Measurements from ENCODE around the gene KCNIP4. TPM values are rescaled to one million over a fixed set of nuclear protein-coding genes. Genes with fewer than 3 reads are reported as not detected.

Gene KCNIP4
- total and polyA plus RNA-seq, 7 donors: 0.03 TPM; not detected in 6

GRCh38 chr4:21474195-21474594 is 474.4 kb downstream of the KCNIP4 start:
- TF ChIP-seq CTCF (IDR thresholded peaks at IDR 0.05): no peak
- intact Hi-C loops (cut with DNase I): no loop called here
- no peaks in the 10 kb centered on the region for H3K9me3 ChIP-seq
- H3K27ac ChIP-seq: no peak overlapping the region
- WGBS, 3 donors: 60 to 78% (median 60%) methylated on average over 3 of the region's 3 CpGs
- no peak overlapping the region for H3K4me3 ChIP-seq
- no peak for ATAC-seq
- H3K4me1 ChIP-seq: no peaks in the 10 kb centered on the region
- peaks cover 0 to 2% (median 0%) of the 10 kb centered on the region in 3 donors for H3K27me3 ChIP-seq (ENCODE audit: insufficient read depth in 3 of 3, low read length in 2 of 3)
- no peak for DNase-seq
- H3K36me3 ChIP-seq (ENCODE audit: insufficient read depth in 1 of 2, low read depth in 1 of 2): no peaks in the 10 kb centered on the region

- H3K4me3 ChIP-seq: no peak overlapping the region
- no peaks in the 10 kb centered on the region for H3K4me1 ChIP-seq
- no peak for DNase-seq
- WGBS, 3 donors: 2 to 12% (median 5%) methylated on average over 1 of the region's 1 CpG
- ATAC-seq: no peak
- no peak for TF ChIP-seq CTCF (IDR thresholded peaks at IDR 0.05)
- H3K27me3 ChIP-seq (ENCODE audit: insufficient read depth in 3 of 3, low read length in 2 of 3): peaks cover 0 to 2% (median 0%) of the 10 kb centered on the region in 3 donors
- no peak overlapping the region for H3K27ac ChIP-seq
- no peaks in the 10 kb centered on the region for H3K36me3 ChIP-seq (ENCODE audit: insufficient read depth in 1 of 2, low read depth in 1 of 2)
- H3K9me3 ChIP-seq: no peaks in the 10 kb centered on the region
- intact Hi-C loops (cut with DNase I): no loop called here
Measured at GRCh38 chr4:21470535-21470934, 478.0 kb downstream of the KCNIP4 start.

GRCh38 chr4:21469438-21470300 is 478.9 kb downstream of the KCNIP4 start:
- DNase-seq (no peak), ATAC-seq (no peak)
- intact Hi-C loops (cut with DNase I): no loop called here
- Histone ChIP-seq H3K4me3 (no peak overlapping the region), H3K27ac (no peak overlapping the region), H3K9me3 (no peaks in the 10 kb centered on the region), H3K36me3 (ENCODE audit: insufficient read depth in 1 of 2, low read depth in 1 of 2) (no peaks in the 10 kb centered on the region), H3K27me3 (ENCODE audit: insufficient read depth in 3 of 3, low read length in 2 of 3) (peaks cover 0 to 2% (median 0%) of the 10 kb centered on the region in 3 donors), H3K4me1 (no peaks in the 10 kb centered on the region)
- WGBS, 3 donors: 46 to 51% (median 49%) methylated on average over 9 of the region's 9 CpGs
- no peak for TF ChIP-seq CTCF (IDR thresholded peaks at IDR 0.05)

- no peaks in the 10 kb centered on the region for H3K4me1 ChIP-seq
- TF ChIP-seq CTCF (IDR thresholded peaks at IDR 0.05): no peak
- peaks cover 0 to 2% (median 0%) of the 10 kb centered on the region in 3 donors for H3K27me3 ChIP-seq (ENCODE audit: insufficient read depth in 3 of 3, low read length in 2 of 3)
- H3K4me3 ChIP-seq: no peak overlapping the region
- H3K36me3 ChIP-seq (ENCODE audit: insufficient read depth in 1 of 2, low read depth in 1 of 2): no peaks in the 10 kb centered on the region
- intact Hi-C loops (cut with DNase I): no loop called here
- no peak for DNase-seq
- H3K27ac ChIP-seq: no peak overlapping the region
- WGBS, 3 donors: 84 to 91% (median 87%) methylated on average over 4 of the region's 4 CpGs
- ATAC-seq: no peak
- H3K9me3 ChIP-seq: no peaks in the 10 kb centered on the region
Measured at GRCh38 chr4:21467551-21467950, 481.0 kb downstream of the KCNIP4 start.

All from psoas muscle (tissue), 8 donors.